Measurements from ENCODE around the gene C21orf91.

Gene C21orf91

GRCh38 chr21:17759511-17760178 lies 59.5 kb downstream of the C21orf91 start:
- Histone ChIP-seq H3K36me3 (ENCODE audit: insufficient read depth, low read length) (no peaks in the 10 kb centered on the region), H3K4me3 (ENCODE audit: low read length, poor library complexity, severe bottlenecking) (no peak overlapping the region), H3K9ac (ENCODE audit: low read depth, low read length, poor library complexity, severe bottlenecking) (no peak overlapping the region), H3K27me3 (ENCODE audit: insufficient read depth, low read length, poor library complexity, severe bottlenecking) (no peaks in the 10 kb centered on the region), H4K20me1 (ENCODE audit: insufficient read depth, low read length, poor library complexity, severe bottlenecking) (no peaks in the 10 kb centered on the region), H3K9me3 (ENCODE audit: insufficient read depth, low read depth, low read length) (no peaks in the 10 kb centered on the region), H3K4me1 (ENCODE audit: insufficient read depth, low read length, poor library complexity, severe bottlenecking) (peaks cover 5% of the 10 kb centered on the region), H3F3A (ENCODE audit: low read depth) (no peaks in the 10 kb centered on the region), H2AFZ (ENCODE audit: low read length) (peak overlapping the region; percentile 42), H3K79me2 (ENCODE audit: insufficient read depth, low read length) (no peaks in the 10 kb centered on the region), H3K4me2 (ENCODE audit: low read depth, low read length, poor library complexity, severe bottlenecking) (no peak overlapping the region), H3K9me2 (replicated peaks; ENCODE audit: low read depth, low read length) (no peaks in the 10 kb centered on the region)
- no peak for TF ChIP-seq CTCF (conservative IDR thresholded peaks at IDR 0.05; ENCODE audit: low read length)
- no peak for TF ChIP-seq EZH2phosphoT487 (IDR thresholded peaks at IDR 0.05; ENCODE audit: borderline replicate concordance)

DNA sequence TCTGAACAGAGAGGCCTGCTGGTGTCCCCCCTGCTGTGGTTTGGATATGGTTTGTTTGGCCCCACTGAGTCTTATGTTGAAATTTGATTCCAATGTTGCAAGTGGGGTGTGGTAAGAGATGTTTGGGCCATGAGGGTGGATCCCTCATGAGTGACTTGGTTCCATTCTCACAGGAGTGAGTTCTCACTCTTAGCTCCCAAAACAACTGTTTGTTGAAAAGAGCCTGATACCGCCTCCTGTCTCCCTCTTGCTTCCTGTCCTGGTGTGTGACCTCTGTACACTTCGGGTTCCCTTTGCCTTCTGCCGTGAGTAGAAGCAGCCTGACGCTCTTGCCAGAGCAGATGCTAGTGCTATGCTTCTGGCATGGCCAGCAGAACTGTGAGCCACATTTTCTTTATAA lies 60.5 kb downstream of the C21orf91 start:
- H3K79me2 ChIP-seq (ENCODE audit: insufficient read depth, low read length): no peaks in the 10 kb centered on the region
- H3K4me3 ChIP-seq (ENCODE audit: low read length, poor library complexity, severe bottlenecking): no peak overlapping the region
- H3K9ac ChIP-seq (ENCODE audit: low read depth, low read length, poor library complexity, severe bottlenecking): no peak overlapping the region
- H2AFZ ChIP-seq (ENCODE audit: low read length): peak overlapping the region; percentile 44; the same call in 1 of the 2 replicates
- peaks cover 5% of the 10 kb centered on the region for H3K4me1 ChIP-seq (ENCODE audit: insufficient read depth, low read length, poor library complexity, severe bottlenecking)
- no peaks in the 10 kb centered on the region for H3F3A ChIP-seq (ENCODE audit: low read depth)
- TF ChIP-seq EZH2phosphoT487 (IDR thresholded peaks at IDR 0.05; ENCODE audit: borderline replicate concordance) (no peak), CTCF (conservative IDR thresholded peaks at IDR 0.05; ENCODE audit: low read length) (no peak)
- H3K9me2 ChIP-seq (replicated peaks; ENCODE audit: low read depth, low read length): no peaks in the 10 kb centered on the region
- no peaks in the 10 kb centered on the region for H4K20me1 ChIP-seq (ENCODE audit: insufficient read depth, low read length, poor library complexity, severe bottlenecking)
- no peaks in the 10 kb centered on the region for H3K36me3 ChIP-seq (ENCODE audit: insufficient read depth, low read length)
- no peaks in the 10 kb centered on the region for H3K9me3 ChIP-seq (ENCODE audit: insufficient read depth, low read depth, low read length)
- no peak overlapping the region for H3K4me2 ChIP-seq (ENCODE audit: low read depth, low read length, poor library complexity, severe bottlenecking)
- no peaks in the 10 kb centered on the region for H3K27me3 ChIP-seq (ENCODE audit: insufficient read depth, low read length, poor library complexity, severe bottlenecking)

GRCh38 chr21:17757671-17758070 lies 61.5 kb downstream of the C21orf91 start:
- no peaks in the 10 kb centered on the region for H3K9me3 ChIP-seq (ENCODE audit: insufficient read depth, low read depth, low read length)
- no peak overlapping the region for H3K4me2 ChIP-seq (ENCODE audit: low read depth, low read length, poor library complexity, severe bottlenecking)
- H3K9me2 ChIP-seq (replicated peaks; ENCODE audit: low read depth, low read length): no peaks in the 10 kb centered on the region
- H3K4me3 ChIP-seq (ENCODE audit: low read length, poor library complexity, severe bottlenecking): no peak overlapping the region
- no peak overlapping the region for H2AFZ ChIP-seq (ENCODE audit: low read length)
- no peaks in the 10 kb centered on the region for H3K27me3 ChIP-seq (ENCODE audit: insufficient read depth, low read length, poor library complexity, severe bottlenecking)
- H3F3A ChIP-seq (ENCODE audit: low read depth): no peaks in the 10 kb centered on the region
- H3K4me1 ChIP-seq (ENCODE audit: insufficient read depth, low read length, poor library complexity, severe bottlenecking): peaks cover 5% of the 10 kb centered on the region
- no peaks in the 10 kb centered on the region for H4K20me1 ChIP-seq (ENCODE audit: insufficient read depth, low read length, poor library complexity, severe bottlenecking)
- H3K79me2 ChIP-seq (ENCODE audit: insufficient read depth, low read length): no peaks in the 10 kb centered on the region
- H3K9ac ChIP-seq (ENCODE audit: low read depth, low read length, poor library complexity, severe bottlenecking): no peak overlapping the region
- H3K36me3 ChIP-seq (ENCODE audit: insufficient read depth, low read length): no peaks in the 10 kb centered on the region
- TF ChIP-seq CTCF (conservative IDR thresholded peaks at IDR 0.05; ENCODE audit: low read length): no peak
- no peak for TF ChIP-seq EZH2phosphoT487 (IDR thresholded peaks at IDR 0.05; ENCODE audit: borderline replicate concordance)

Measured in Loucy (cell line).